ENCODE data around the gene FRMD5. TPM values are rescaled to one million over a fixed set of nuclear protein-coding genes. Genes with fewer than 3 reads are reported as not detected.

FRMD5 gene
- polyA plus RNA-seq, 1 donor from 2014 or later, result 25.8 TPM

DNA sequence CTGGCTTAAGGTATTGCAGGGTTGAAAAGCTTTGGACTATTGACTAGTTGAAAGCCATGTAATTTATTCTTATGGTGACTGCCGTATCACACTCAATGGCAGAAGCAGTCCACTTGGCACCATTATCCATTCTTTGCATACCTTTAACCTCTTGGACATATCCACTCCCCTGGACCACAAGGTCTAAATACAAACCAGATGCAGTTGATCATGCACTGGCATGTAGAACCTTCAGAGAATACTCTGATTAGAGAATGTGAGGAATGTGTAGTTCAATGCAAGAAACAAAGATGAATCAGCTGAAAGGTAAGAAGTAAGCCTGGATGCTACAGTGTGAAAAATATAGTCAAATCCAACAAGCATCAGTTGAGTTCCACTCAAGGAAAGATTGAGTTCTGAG, 93.1 kb downstream of the FRMD5 start:
- no peaks in the 10 kb centered on the region for H3K9me3 ChIP-seq (ENCODE audit: low read length)
- H3K27ac ChIP-seq (ENCODE audit: low read length), result no peak overlapping the region
- H3K36me3 ChIP-seq (ENCODE audit: insufficient read depth, low read length), result no peaks in the 10 kb centered on the region
- H3K79me2 ChIP-seq (replicated peaks; ENCODE audit: insufficient read depth, low read length), result no peaks in the 10 kb centered on the region
- H3F3A ChIP-seq (ENCODE audit: insufficient read depth, low read length, poor library complexity, severe bottlenecking), result no peaks in the 10 kb centered on the region
- H3K4me2 ChIP-seq (ENCODE audit: low read length), result no peak overlapping the region
- no peaks in the 10 kb centered on the region for H4K20me1 ChIP-seq (ENCODE audit: insufficient read depth)
- H2AFZ ChIP-seq (ENCODE audit: low read depth, low read length), result no peak overlapping the region
- TF ChIP-seq, protein P1, sequence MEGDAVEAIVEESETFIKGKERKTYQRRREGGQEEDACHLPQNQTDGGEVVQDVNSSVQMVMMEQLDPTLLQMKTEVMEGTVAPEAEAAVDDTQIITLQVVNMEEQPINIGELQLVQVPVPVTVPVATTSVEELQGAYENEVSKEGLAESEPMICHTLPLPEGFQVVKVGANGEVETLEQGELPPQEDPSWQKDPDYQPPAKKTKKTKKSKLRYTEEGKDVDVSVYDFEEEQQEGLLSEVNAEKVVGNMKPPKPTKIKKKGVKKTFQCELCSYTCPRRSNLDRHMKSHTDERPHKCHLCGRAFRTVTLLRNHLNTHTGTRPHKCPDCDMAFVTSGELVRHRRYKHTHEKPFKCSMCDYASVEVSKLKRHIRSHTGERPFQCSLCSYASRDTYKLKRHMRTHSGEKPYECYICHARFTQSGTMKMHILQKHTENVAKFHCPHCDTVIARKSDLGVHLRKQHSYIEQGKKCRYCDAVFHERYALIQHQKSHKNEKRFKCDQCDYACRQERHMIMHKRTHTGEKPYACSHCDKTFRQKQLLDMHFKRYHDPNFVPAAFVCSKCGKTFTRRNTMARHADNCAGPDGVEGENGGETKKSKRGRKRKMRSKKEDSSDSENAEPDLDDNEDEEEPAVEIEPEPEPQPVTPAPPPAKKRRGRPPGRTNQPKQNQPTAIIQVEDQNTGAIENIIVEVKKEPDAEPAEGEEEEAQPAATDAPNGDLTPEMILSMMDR (IDR thresholded peaks at IDR 0.05; ENCODE audit: poor library complexity, severe bottlenecking), result no peak
- TF ChIP-seq TAF1 (IDR thresholded peaks at IDR 0.05; ENCODE audit: low read depth) (no peak), RAD21 (conservative IDR thresholded peaks at IDR 0.05) (no peak), POLR2AphosphoS5 (IDR thresholded peaks at IDR 0.05) (no peak), EP300 (conservative IDR thresholded peaks at IDR 0.05; ENCODE audit: poor library complexity, severe bottlenecking) (no peak), SMC3 (conservative IDR thresholded peaks at IDR 0.05; ENCODE audit: poor library complexity) (no peak), MXI1 (conservative IDR thresholded peaks at IDR 0.05; ENCODE audit: poor library complexity, severe bottlenecking) (no peak), EZH2 (IDR thresholded peaks at IDR 0.05; ENCODE audit: borderline replicate concordance, insufficient read depth, low read length, poor library complexity, severe bottlenecking) (no peak)
- TF ChIP-seq, protein P2, sequence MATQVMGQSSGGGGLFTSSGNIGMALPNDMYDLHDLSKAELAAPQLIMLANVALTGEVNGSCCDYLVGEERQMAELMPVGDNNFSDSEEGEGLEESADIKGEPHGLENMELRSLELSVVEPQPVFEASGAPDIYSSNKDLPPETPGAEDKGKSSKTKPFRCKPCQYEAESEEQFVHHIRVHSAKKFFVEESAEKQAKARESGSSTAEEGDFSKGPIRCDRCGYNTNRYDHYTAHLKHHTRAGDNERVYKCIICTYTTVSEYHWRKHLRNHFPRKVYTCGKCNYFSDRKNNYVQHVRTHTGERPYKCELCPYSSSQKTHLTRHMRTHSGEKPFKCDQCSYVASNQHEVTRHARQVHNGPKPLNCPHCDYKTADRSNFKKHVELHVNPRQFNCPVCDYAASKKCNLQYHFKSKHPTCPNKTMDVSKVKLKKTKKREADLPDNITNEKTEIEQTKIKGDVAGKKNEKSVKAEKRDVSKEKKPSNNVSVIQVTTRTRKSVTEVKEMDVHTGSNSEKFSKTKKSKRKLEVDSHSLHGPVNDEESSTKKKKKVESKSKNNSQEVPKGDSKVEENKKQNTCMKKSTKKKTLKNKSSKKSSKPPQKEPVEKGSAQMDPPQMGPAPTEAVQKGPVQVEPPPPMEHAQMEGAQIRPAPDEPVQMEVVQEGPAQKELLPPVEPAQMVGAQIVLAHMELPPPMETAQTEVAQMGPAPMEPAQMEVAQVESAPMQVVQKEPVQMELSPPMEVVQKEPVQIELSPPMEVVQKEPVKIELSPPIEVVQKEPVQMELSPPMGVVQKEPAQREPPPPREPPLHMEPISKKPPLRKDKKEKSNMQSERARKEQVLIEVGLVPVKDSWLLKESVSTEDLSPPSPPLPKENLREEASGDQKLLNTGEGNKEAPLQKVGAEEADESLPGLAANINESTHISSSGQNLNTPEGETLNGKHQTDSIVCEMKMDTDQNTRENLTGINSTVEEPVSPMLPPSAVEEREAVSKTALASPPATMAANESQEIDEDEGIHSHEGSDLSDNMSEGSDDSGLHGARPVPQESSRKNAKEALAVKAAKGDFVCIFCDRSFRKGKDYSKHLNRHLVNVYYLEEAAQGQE (IDR thresholded peaks at IDR 0.05; ENCODE audit: borderline replicate concordance), result no peak
- no peaks in the 10 kb centered on the region for H3K27me3 ChIP-seq (ENCODE audit: insufficient read depth, low read depth, low read length)
- no peak overlapping the region for H3K4me3 ChIP-seq (ENCODE audit: low read length)
- H3K9ac ChIP-seq (ENCODE audit: low read length), result no peak overlapping the region
- H3K9me2 ChIP-seq (ENCODE audit: insufficient read depth, low read length), result no peaks in the 10 kb centered on the region

DNA sequence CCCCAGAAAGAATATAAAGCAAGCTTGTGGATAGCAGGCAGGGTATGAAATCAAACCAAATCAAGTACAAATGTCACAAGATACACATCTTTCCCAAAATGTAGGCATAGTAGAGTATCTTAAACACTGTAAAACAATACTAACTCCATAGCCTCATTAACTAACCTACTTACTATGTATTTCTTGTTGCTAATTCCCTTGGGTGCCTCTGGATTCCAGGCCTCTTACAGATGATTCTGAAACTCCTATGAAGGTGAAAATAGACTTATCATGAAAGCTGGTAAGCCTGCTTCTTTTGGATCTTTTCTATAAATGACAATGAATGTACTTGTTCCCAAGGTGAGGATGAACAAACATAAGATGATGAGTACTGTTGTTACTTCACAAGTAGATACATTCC, 93.8 kb downstream of the FRMD5 start:
- Histone ChIP-seq H3K27me3 (ENCODE audit: insufficient read depth, low read depth, low read length) (no peaks in the 10 kb centered on the region), H3K4me2 (ENCODE audit: low read length) (no peak overlapping the region), H4K20me1 (ENCODE audit: insufficient read depth) (no peaks in the 10 kb centered on the region), H3K79me2 (replicated peaks; ENCODE audit: insufficient read depth, low read length) (no peaks in the 10 kb centered on the region), H3F3A (ENCODE audit: insufficient read depth, low read length, poor library complexity, severe bottlenecking) (no peaks in the 10 kb centered on the region), H2AFZ (ENCODE audit: low read depth, low read length) (no peak overlapping the region), H3K4me3 (ENCODE audit: low read length) (no peak overlapping the region), H3K9ac (ENCODE audit: low read length) (no peak overlapping the region), H3K9me2 (ENCODE audit: insufficient read depth, low read length) (no peaks in the 10 kb centered on the region), H3K36me3 (ENCODE audit: insufficient read depth, low read length) (no peaks in the 10 kb centered on the region), H3K27ac (ENCODE audit: low read length) (no peak overlapping the region), H3K9me3 (ENCODE audit: low read length) (no peaks in the 10 kb centered on the region)
- TF ChIP-seq EZH2 (IDR thresholded peaks at IDR 0.05; ENCODE audit: borderline replicate concordance, insufficient read depth, low read length, poor library complexity, severe bottlenecking), result no peak
- no peak for TF ChIP-seq SMC3 (conservative IDR thresholded peaks at IDR 0.05; ENCODE audit: poor library complexity)
- TF ChIP-seq, protein P2 (IDR thresholded peaks at IDR 0.05; ENCODE audit: borderline replicate concordance), result no peak
- no peak for TF ChIP-seq RAD21 (conservative IDR thresholded peaks at IDR 0.05)
- TF ChIP-seq MXI1 (conservative IDR thresholded peaks at IDR 0.05; ENCODE audit: poor library complexity, severe bottlenecking), result no peak
- no peak for TF ChIP-seq EP300 (conservative IDR thresholded peaks at IDR 0.05; ENCODE audit: poor library complexity, severe bottlenecking)
- TF ChIP-seq, protein P1 (IDR thresholded peaks at IDR 0.05; ENCODE audit: poor library complexity, severe bottlenecking), result no peak
- TF ChIP-seq TAF1 (IDR thresholded peaks at IDR 0.05; ENCODE audit: low read depth), result no peak
- TF ChIP-seq POLR2AphosphoS5 (IDR thresholded peaks at IDR 0.05), result no peak

Measured in neural cell (in vitro differentiated cells).